Retinal pigment epithelial cell (primary cell): Measurements from ENCODE around the gene SAGE1.

Source experiments
- DNase-seq: peaks from one replicate; pipeline ENCODE4 v3.0.0-alpha.2; 2010; ENCODE audit warnings: low read depth
- H3K4me3 ChIP-seq: 2 replicates; pipeline ENCODE4 v1.5.1; 2011; ENCODE audit warnings: mild to moderate bottlenecking, low read length, control low read depth, moderate library complexity
- CTCF ChIP-seq: conservative IDR thresholded peaks from 2 replicates; pipeline ENCODE4 v1.5.1; 2011; ENCODE audit warnings: low read depth, low read length, control low read depth, inconsistent platforms

The SAGE1 gene

GRCh38 chrX:135923353-135923752, 29.8 kb downstream of the SAGE1 start:
- peak; percentile 27 for TF ChIP-seq CTCF
- no peak for DNase-seq
- H3K4me3 ChIP-seq, result no peak overlapping the region

- TF ChIP-seq CTCF, result no peak
- no peak overlapping the region for H3K4me3 ChIP-seq
- no peak for DNase-seq
Observed at GRCh38 chrX:135927897-135928296, 34.4 kb downstream of the SAGE1 start.

GRCh38 chrX:135931644-135932487, 38.4 kb downstream of the SAGE1 start:
- no peak overlapping the region for H3K4me3 ChIP-seq
- peak; percentile 70 for TF ChIP-seq CTCF
- no peak for DNase-seq

- no peak overlapping the region for H3K4me3 ChIP-seq
- no peak for DNase-seq
- no peak for TF ChIP-seq CTCF
Observed at GRCh38 chrX:135944486-135944885, 51.0 kb downstream of the SAGE1 start.

- no peak for TF ChIP-seq CTCF
- H3K4me3 ChIP-seq, result no peak overlapping the region
- DNase-seq, result no peak
Observed at GRCh38 chrX:135951291-135951690, 57.8 kb downstream of the SAGE1 start.
